ENCODE data around the gene PIK3C2G.

Gene PIK3C2G

GRCh38 chr12:18421867-18422266 is 160.5 kb downstream of the PIK3C2G start:
- H3K4me3 ChIP-seq (ENCODE audit: low read depth in 1 of 2, low read length in 2 of 2), result no peak overlapping the region
- H3K9me3 ChIP-seq (ENCODE audit: low read length), result no peaks in the 10 kb centered on the region
- H3K4me1 ChIP-seq (ENCODE audit: insufficient read depth, low read length), result no peaks in the 10 kb centered on the region
- no peak overlapping the region for H3K27ac ChIP-seq (ENCODE audit: low read depth, low read length)
- H3K9ac ChIP-seq (ENCODE audit: low read length), result no peak overlapping the region
- H3K36me3 ChIP-seq (ENCODE audit: insufficient read depth, low read length), result no peaks in the 10 kb centered on the region
- no peaks in the 10 kb centered on the region for H3K27me3 ChIP-seq (ENCODE audit: control insufficient read depth in 1 of 2, insufficient read depth in 2 of 2, low read length in 2 of 2)

DNA sequence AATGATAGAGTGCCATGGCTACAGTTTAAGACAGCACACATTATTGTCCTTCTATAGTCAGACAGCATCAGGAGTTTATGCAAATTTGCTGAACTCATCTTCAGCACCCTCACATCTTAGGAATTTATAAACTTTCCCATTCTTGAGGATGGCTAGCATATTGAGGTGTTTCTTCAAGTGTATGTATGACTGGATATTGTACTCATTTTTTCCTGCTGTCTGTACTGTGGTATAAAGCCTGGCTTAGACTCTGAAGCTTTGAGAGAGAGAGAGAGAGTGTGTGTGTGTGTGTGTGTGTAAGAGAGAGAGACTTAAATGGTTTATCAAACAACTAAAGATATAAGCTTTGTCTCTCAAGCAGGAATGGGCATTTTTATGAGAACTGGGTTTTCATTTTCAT is 161.6 kb downstream of the PIK3C2G start:
- H3K4me3 ChIP-seq (ENCODE audit: low read depth in 1 of 2, low read length in 2 of 2), result no peak overlapping the region
- no peak overlapping the region for H3K27ac ChIP-seq (ENCODE audit: low read depth, low read length)
- H3K9me3 ChIP-seq (ENCODE audit: low read length), result no peaks in the 10 kb centered on the region
- H3K9ac ChIP-seq (ENCODE audit: low read length), result no peak overlapping the region
- no peaks in the 10 kb centered on the region for H3K27me3 ChIP-seq (ENCODE audit: control insufficient read depth in 1 of 2, insufficient read depth in 2 of 2, low read length in 2 of 2)
- H3K4me1 ChIP-seq (ENCODE audit: insufficient read depth, low read length), result no peaks in the 10 kb centered on the region
- no peaks in the 10 kb centered on the region for H3K36me3 ChIP-seq (ENCODE audit: insufficient read depth, low read length)

- no peaks in the 10 kb centered on the region for H3K4me1 ChIP-seq (ENCODE audit: insufficient read depth, low read length)
- H3K27ac ChIP-seq (ENCODE audit: low read depth, low read length), result no peak overlapping the region
- no peaks in the 10 kb centered on the region for H3K27me3 ChIP-seq (ENCODE audit: control insufficient read depth in 1 of 2, insufficient read depth in 2 of 2, low read length in 2 of 2)
- no peak overlapping the region for H3K4me3 ChIP-seq (ENCODE audit: low read depth in 1 of 2, low read length in 2 of 2)
- H3K9ac ChIP-seq (ENCODE audit: low read length), result no peak overlapping the region
- no peaks in the 10 kb centered on the region for H3K36me3 ChIP-seq (ENCODE audit: insufficient read depth, low read length)
- H3K9me3 ChIP-seq (ENCODE audit: low read length), result no peaks in the 10 kb centered on the region
Observed at GRCh38 chr12:18424857-18425256, 163.5 kb downstream of the PIK3C2G start.

DNA sequence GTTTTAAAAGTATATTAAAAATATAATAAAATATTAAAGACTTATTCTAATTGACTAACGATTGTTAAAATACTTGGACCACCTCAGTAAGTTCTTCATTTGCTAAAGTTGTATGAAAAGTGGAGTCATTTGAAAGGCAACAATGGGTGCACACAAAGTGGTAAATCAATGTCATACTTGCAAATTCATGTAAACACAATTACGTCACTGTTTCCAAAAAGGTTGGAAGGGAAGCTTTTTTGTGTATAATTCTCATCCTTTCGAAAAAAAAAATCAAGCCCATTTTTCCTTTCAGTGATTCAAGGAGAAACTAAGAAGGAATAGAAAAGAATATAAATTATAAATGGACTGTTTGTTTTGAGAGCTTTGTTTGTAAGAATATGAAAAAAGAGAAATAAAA is 166.2 kb downstream of the PIK3C2G start:
- Histone ChIP-seq H3K36me3 (ENCODE audit: insufficient read depth, low read length) (no peaks in the 10 kb centered on the region), H3K27ac (ENCODE audit: low read depth, low read length) (no peak overlapping the region), H3K4me3 (ENCODE audit: low read depth in 1 of 2, low read length in 2 of 2) (no peak overlapping the region), H3K4me1 (ENCODE audit: insufficient read depth, low read length) (no peaks in the 10 kb centered on the region), H3K9ac (ENCODE audit: low read length) (no peak overlapping the region), H3K9me3 (ENCODE audit: low read length) (no peaks in the 10 kb centered on the region), H3K27me3 (ENCODE audit: control insufficient read depth in 1 of 2, insufficient read depth in 2 of 2, low read length in 2 of 2) (no peaks in the 10 kb centered on the region)

- no peak overlapping the region for H3K4me3 ChIP-seq (ENCODE audit: low read depth in 1 of 2, low read length in 2 of 2)
- H3K27me3 ChIP-seq (ENCODE audit: control insufficient read depth in 1 of 2, insufficient read depth in 2 of 2, low read length in 2 of 2), result no peaks in the 10 kb centered on the region
- no peak overlapping the region for H3K9ac ChIP-seq (ENCODE audit: low read length)
- H3K27ac ChIP-seq (ENCODE audit: low read depth, low read length), result no peak overlapping the region
- no peaks in the 10 kb centered on the region for H3K9me3 ChIP-seq (ENCODE audit: low read length)
- H3K36me3 ChIP-seq (ENCODE audit: insufficient read depth, low read length), result no peaks in the 10 kb centered on the region
- H3K4me1 ChIP-seq (ENCODE audit: insufficient read depth, low read length), result no peaks in the 10 kb centered on the region
Observed at GRCh38 chr12:18428416-18428815, 167.1 kb downstream of the PIK3C2G start.

DNA sequence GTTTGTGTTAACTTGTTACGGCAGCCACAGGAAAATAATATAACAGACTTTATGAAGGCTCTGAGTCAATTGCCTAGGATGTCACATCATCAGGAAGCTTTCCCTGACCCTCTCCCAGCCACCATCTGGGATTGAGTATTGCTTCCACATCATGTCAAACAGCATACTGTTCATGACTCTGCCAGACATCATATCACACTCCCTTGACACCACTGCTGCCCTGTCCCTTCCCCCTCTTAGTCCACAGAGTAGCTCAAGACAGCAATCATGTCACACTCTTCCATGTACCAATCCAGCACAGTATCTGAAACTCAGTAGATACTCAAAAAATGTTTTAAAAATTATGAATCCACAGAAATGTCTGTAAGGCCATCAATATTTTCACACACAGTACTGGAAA is 168.0 kb downstream of the PIK3C2G start:
- no peaks in the 10 kb centered on the region for H3K27me3 ChIP-seq (ENCODE audit: control insufficient read depth in 1 of 2, insufficient read depth in 2 of 2, low read length in 2 of 2)
- no peaks in the 10 kb centered on the region for H3K36me3 ChIP-seq (ENCODE audit: insufficient read depth, low read length)
- H3K4me3 ChIP-seq (ENCODE audit: low read depth in 1 of 2, low read length in 2 of 2), result no peak overlapping the region
- no peaks in the 10 kb centered on the region for H3K9me3 ChIP-seq (ENCODE audit: low read length)
- no peaks in the 10 kb centered on the region for H3K4me1 ChIP-seq (ENCODE audit: insufficient read depth, low read length)
- H3K9ac ChIP-seq (ENCODE audit: low read length), result no peak overlapping the region
- H3K27ac ChIP-seq (ENCODE audit: low read depth, low read length), result no peak overlapping the region

DNA sequence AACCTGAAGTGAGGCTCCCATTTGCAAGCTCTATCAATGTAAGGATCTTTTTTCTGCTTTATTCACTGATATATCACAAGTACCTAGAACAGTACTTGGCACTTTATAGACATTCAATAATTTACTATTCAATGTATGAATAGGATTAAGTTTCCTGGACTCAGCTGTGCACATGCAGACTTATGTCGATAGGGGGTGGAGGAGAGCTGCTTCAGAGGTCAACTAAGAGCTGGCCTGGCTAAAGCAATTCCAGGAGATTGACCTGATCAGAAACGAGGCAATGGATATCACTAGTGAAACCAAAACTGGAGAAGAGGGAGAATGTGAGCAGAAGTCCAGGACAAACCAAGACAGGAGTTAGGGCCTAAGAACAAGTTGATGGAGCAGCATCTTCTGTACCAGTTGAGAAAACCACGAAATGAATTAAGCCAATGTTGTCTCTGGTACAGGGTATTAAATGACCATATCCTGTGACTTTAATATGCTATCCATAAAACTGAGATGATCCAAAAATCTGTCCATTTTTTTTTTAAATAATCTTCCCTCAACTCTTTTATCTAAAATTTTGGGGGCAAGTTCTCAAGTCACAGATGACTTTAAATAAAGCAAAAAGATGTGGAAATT is 169.2 kb downstream of the PIK3C2G start:
- Histone ChIP-seq H3K4me1 (ENCODE audit: insufficient read depth, low read length) (no peaks in the 10 kb centered on the region), H3K9ac (ENCODE audit: low read length) (no peak overlapping the region), H3K27me3 (ENCODE audit: control insufficient read depth in 1 of 2, insufficient read depth in 2 of 2, low read length in 2 of 2) (no peaks in the 10 kb centered on the region), H3K9me3 (ENCODE audit: low read length) (no peaks in the 10 kb centered on the region), H3K36me3 (ENCODE audit: insufficient read depth, low read length) (no peaks in the 10 kb centered on the region), H3K27ac (ENCODE audit: low read depth, low read length) (no peak overlapping the region), H3K4me3 (ENCODE audit: low read depth in 1 of 2, low read length in 2 of 2) (no peak overlapping the region)

DNA sequence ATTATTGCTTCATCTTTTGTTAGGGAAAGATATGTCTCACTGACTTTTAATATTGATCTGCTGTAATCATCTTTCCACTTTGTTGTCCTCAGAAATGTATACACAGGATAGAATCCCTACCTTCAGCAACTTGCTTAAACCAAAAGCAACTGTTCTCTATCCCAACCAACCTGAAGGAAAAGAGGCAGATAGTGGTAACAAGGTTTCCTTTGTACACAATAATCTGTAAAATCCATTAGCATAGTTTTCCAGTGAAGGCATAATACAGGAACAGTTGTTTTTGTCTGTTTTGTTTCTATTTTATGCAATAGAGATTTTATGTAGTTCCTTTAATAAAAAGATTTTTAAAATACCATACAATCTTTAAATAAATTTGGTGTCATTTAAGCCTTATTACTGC is 170.5 kb downstream of the PIK3C2G start:
- H3K36me3 ChIP-seq (ENCODE audit: insufficient read depth, low read length), result no peaks in the 10 kb centered on the region
- H3K9ac ChIP-seq (ENCODE audit: low read length), result no peak overlapping the region
- H3K4me3 ChIP-seq (ENCODE audit: low read depth in 1 of 2, low read length in 2 of 2), result no peak overlapping the region
- H3K27ac ChIP-seq (ENCODE audit: low read depth, low read length), result no peak overlapping the region
- no peaks in the 10 kb centered on the region for H3K9me3 ChIP-seq (ENCODE audit: low read length)
- H3K27me3 ChIP-seq (ENCODE audit: control insufficient read depth in 1 of 2, insufficient read depth in 2 of 2, low read length in 2 of 2), result no peaks in the 10 kb centered on the region
- H3K4me1 ChIP-seq (ENCODE audit: insufficient read depth, low read length), result no peaks in the 10 kb centered on the region

DNA sequence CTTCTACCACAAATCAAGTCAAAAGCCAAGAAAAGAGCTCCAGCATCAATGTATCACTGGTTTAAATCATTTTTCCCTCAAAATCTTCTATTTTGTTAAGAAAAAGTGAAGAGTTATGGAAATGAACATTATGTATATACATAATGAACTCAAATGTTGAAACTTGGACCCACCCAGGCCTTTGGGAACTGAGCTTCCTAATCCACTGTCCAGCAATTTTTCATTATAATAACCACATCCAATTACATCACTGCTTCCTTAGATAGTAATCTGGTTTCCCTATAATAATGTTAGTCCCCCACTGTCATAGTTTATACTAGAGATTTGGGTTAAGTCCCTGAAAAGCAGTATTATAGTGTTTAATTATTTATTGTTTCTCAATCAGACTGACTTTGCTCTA is 170.9 kb downstream of the PIK3C2G start:
- H3K27ac ChIP-seq (ENCODE audit: low read depth, low read length), result no peak overlapping the region
- H3K4me1 ChIP-seq (ENCODE audit: insufficient read depth, low read length), result no peaks in the 10 kb centered on the region

DNA sequence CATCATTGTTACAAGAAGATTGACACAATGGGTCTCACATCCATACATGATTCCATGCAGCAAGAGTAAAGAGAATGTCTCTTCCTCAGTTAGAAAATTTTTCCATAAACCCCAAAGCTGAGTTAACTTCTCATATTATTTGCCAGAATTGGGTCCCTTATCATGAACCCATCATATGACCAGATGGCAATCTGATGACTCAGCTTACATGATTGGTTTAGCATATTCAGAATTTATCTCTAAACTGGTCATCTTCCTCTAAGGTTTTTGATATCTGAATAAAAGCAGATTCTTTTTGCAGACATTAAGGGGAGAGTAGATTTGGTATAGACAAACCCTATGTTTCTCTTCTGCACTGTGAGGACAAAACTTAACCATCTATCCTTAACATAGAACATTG is 174.9 kb downstream of the PIK3C2G start:
- H3K9ac ChIP-seq (ENCODE audit: low read length), result no peak overlapping the region
- H3K27me3 ChIP-seq (ENCODE audit: control insufficient read depth in 1 of 2, insufficient read depth in 2 of 2, low read length in 2 of 2), result no peaks in the 10 kb centered on the region
- H3K9me3 ChIP-seq (ENCODE audit: low read length), result no peaks in the 10 kb centered on the region
- H3K4me3 ChIP-seq (ENCODE audit: low read depth in 1 of 2, low read length in 2 of 2), result no peak overlapping the region
- H3K27ac ChIP-seq (ENCODE audit: low read depth, low read length), result no peak overlapping the region
- H3K36me3 ChIP-seq (ENCODE audit: insufficient read depth, low read length), result no peaks in the 10 kb centered on the region
- no peaks in the 10 kb centered on the region for H3K4me1 ChIP-seq (ENCODE audit: insufficient read depth, low read length)

More for the DNA sequence above, 170.9 kb downstream of the PIK3C2G start:
- Histone ChIP-seq H3K9ac (ENCODE audit: low read length) (no peak overlapping the region), H3K9me3 (ENCODE audit: low read length) (no peaks in the 10 kb centered on the region), H3K27me3 (ENCODE audit: control insufficient read depth in 1 of 2, insufficient read depth in 2 of 2, low read length in 2 of 2) (no peaks in the 10 kb centered on the region), H3K4me3 (ENCODE audit: low read depth in 1 of 2, low read length in 2 of 2) (no peak overlapping the region), H3K36me3 (ENCODE audit: insufficient read depth, low read length) (no peaks in the 10 kb centered on the region)

GRCh38 chr12:18439541-18439940 is 178.2 kb downstream of the PIK3C2G start:
- Histone ChIP-seq H3K4me1 (ENCODE audit: insufficient read depth, low read length) (no peaks in the 10 kb centered on the region), H3K27me3 (ENCODE audit: control insufficient read depth in 1 of 2, insufficient read depth in 2 of 2, low read length in 2 of 2) (no peaks in the 10 kb centered on the region), H3K27ac (ENCODE audit: low read depth, low read length) (no peak overlapping the region), H3K36me3 (ENCODE audit: insufficient read depth, low read length) (no peaks in the 10 kb centered on the region), H3K9me3 (ENCODE audit: low read length) (no peaks in the 10 kb centered on the region), H3K9ac (ENCODE audit: low read length) (no peak overlapping the region), H3K4me3 (ENCODE audit: low read depth in 1 of 2, low read length in 2 of 2) (no peak overlapping the region)

GRCh38 chr12:18443768-18444437 is 182.6 kb downstream of the PIK3C2G start:
- Histone ChIP-seq H3K9ac (ENCODE audit: low read length) (no peak overlapping the region), H3K4me3 (ENCODE audit: low read depth in 1 of 2, low read length in 2 of 2) (no peak overlapping the region), H3K27me3 (ENCODE audit: control insufficient read depth in 1 of 2, insufficient read depth in 2 of 2, low read length in 2 of 2) (no peaks in the 10 kb centered on the region), H3K27ac (ENCODE audit: low read depth, low read length) (no peak overlapping the region), H3K4me1 (ENCODE audit: insufficient read depth, low read length) (no peaks in the 10 kb centered on the region), H3K36me3 (ENCODE audit: insufficient read depth, low read length) (no peaks in the 10 kb centered on the region), H3K9me3 (ENCODE audit: low read length) (no peaks in the 10 kb centered on the region)

Data from muscle layer of colon (tissue), 2 donors.